Fibroblast of peridontal ligament (primary cell): ENCODE results near the gene ABCC4.

Experiments used
- DNase-seq: peaks from one replicate; pipeline ENCODE4 v3.0.0-alpha.2; 2010; ENCODE audit errors: extremely low read depth

The ABCC4 gene

GRCh38 chr13:94997126-94997525, 304.1 kb downstream of the ABCC4 start:
- no peak for DNase-seq

- no peak for DNase-seq
Measured at GRCh38 chr13:94996445-94996844, 304.8 kb downstream of the ABCC4 start.

GRCh38 chr13:94994506-94994905, 306.7 kb downstream of the ABCC4 start:
- no peak for DNase-seq

- DNase-seq, result no peak
Measured at GRCh38 chr13:94993616-94994015, 307.6 kb downstream of the ABCC4 start.

GRCh38 chr13:94992036-94992960, 309.0 kb downstream of the ABCC4 start:
- DNase-seq, result no peak

- DNase-seq, result no peak
Measured at GRCh38 chr13:94988654-94989053, 312.6 kb downstream of the ABCC4 start.

GRCh38 chr13:94987869-94988268, 313.4 kb downstream of the ABCC4 start:
- DNase-seq, result no peak

GRCh38 chr13:94987081-94987480, 314.2 kb downstream of the ABCC4 start:
- no peak for DNase-seq

GRCh38 chr13:94984958-94985357, 316.3 kb downstream of the ABCC4 start:
- no peak for DNase-seq

GRCh38 chr13:94978516-94978915, 322.7 kb downstream of the ABCC4 start:
- DNase-seq, result no peak

- no peak for DNase-seq
Measured at GRCh38 chr13:94974015-94974951, 327.0 kb downstream of the ABCC4 start.

- DNase-seq, result no peak
Measured at GRCh38 chr13:94972262-94972661, 329.0 kb downstream of the ABCC4 start.
